ENCODE data around the gene CAPN3.

GRCh38 chr15:42349186-42349585 lies 10.1 kb upstream of the CAPN3 start:
- TF ChIP-seq POLR2AphosphoS5 (IDR thresholded peaks at IDR 0.05; ENCODE audit: low read depth, low read length) (no peak), POLR2A (IDR thresholded peaks at IDR 0.05; ENCODE audit: low read depth, low read length) (no peak), TAF1 (IDR thresholded peaks at IDR 0.05; ENCODE audit: low read depth, low read length) (no peak), SPI1 (IDR thresholded peaks at IDR 0.05; ENCODE audit: low read depth, low read length) (no peak), PAX5 (IDR thresholded peaks at IDR 0.05; ENCODE audit: insufficient read depth, low read length, severe bottlenecking) (no peak)

Measured in GM12891 (cell line).